NT2/D1 (cell line): ENCODE results near the gene SGSM1.
A peak's percentile ranks its signal among the peaks of the same experiment; 100 is the strongest.

ENCODE experiments used
- DNase-seq: peaks from one replicate; pipeline ENCODE4 v3.0.0-alpha.2; 2011; ENCODE audit warnings: low read depth, low spot score
- H3K27me3 ChIP-seq: 2 replicates; pipeline ENCODE4 v1.6.0; 2011; ENCODE audit warnings: mild to moderate bottlenecking; ENCODE audit not compliant: insufficient read length, insufficient read depth
- H3K36me3 ChIP-seq: 2 replicates; pipeline ENCODE4 v1.6.1; 2011; ENCODE audit warnings: mild to moderate bottlenecking, low read length, mixed read lengths; ENCODE audit not compliant: insufficient read depth, insufficient read length
- H3K4me1 ChIP-seq: 2 replicates; pipeline ENCODE4 v1.5.1; 2011; ENCODE audit not compliant: insufficient read depth, insufficient read length
- H3K4me3 ChIP-seq: 2 replicates; pipeline ENCODE4 v1.5.1; 2011; ENCODE audit warnings: low read depth; ENCODE audit not compliant: insufficient read length
- H3K9ac ChIP-seq: 2 replicates; pipeline ENCODE4 v1.6.0; 2011; ENCODE audit warnings: low read depth; ENCODE audit not compliant: insufficient read length
- H3K9me3 ChIP-seq: 2 replicates; pipeline ENCODE4 v1.5.1; 2011; ENCODE audit warnings: mild to moderate bottlenecking, low read length; ENCODE audit not compliant: insufficient read depth
- SUZ12 ChIP-seq: IDR thresholded peaks from 2 replicates; pipeline ENCODE4 v1.6.1; 2011; ENCODE audit not compliant: insufficient read length, insufficient read depth; ENCODE audit errors: extremely low read depth
- YY1 ChIP-seq: IDR thresholded peaks from 2 replicates; pipeline ENCODE4 v1.6.1; 2011; ENCODE audit not compliant: insufficient read length, insufficient read depth
- ZNF274 ChIP-seq: IDR thresholded peaks from 2 replicates; pipeline ENCODE4 v1.6.1; 2011; ENCODE audit warnings: mild to moderate bottlenecking, low read depth, low read length

Gene SGSM1

DNA sequence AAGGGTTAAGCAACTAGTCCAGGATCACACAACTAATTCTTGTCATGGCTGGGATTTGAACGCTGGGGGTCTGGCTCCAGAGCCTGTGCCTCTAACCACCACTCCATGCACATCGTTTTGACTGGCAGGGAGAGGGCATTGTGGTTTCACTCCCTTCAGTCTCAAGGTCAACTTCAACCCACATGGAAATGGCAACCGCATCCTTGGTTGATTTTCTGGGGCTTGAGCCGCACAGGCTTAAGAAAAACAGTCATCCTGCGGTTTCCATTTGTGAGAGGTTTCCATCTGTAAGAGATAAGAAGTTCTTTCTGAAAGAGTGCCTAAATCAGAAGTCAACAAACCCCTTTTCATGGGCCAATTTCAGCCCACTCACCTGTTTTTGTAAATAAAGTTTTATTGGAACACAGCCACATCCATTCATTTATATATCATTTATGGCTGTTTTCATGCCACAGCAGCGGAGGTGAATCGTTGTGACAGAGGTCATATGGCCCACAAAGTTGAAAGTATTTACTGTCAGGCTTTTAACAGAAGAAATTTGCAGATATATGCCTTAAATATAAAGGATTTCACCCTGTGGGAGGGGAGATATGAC, 65.7 kb downstream of the SGSM1 start:
- H3K9me3 ChIP-seq, result 0 out of 2 replicates have a peak, but pooled peaks cover 3% of the 10 kb centered on the region
- H3K9ac ChIP-seq, result no peak overlapping the region
- H3K36me3 ChIP-seq, result no peaks in the 10 kb centered on the region
- no peak for TF ChIP-seq YY1
- H3K4me3 ChIP-seq, result no peak overlapping the region
- no peaks in the 10 kb centered on the region for H3K4me1 ChIP-seq
- no peak for DNase-seq
- H3K27me3 ChIP-seq, result no peaks in the 10 kb centered on the region

- 0 out of 2 replicates have a peak, but pooled peaks cover 6% of the 10 kb centered on the region for H3K9me3 ChIP-seq
- TF ChIP-seq SUZ12 (no peak), YY1 (no peak), ZNF274 (no peak)
Measured at GRCh38 chr22:24873226-24873625, 67.2 kb downstream of the SGSM1 start.

GRCh38 chr22:24875862-24876506, 70.0 kb downstream of the SGSM1 start:
- TF ChIP-seq ZNF274 (no peak), SUZ12 (no peak), YY1 (no peak)
- peak; percentile 8 for DNase-seq
- 0 out of 2 replicates have a peak, but pooled peaks cover 6% of the 10 kb centered on the region for H3K9me3 ChIP-seq
- H3K4me3 ChIP-seq, result no peak overlapping the region
- H3K27me3 ChIP-seq, result no peaks in the 10 kb centered on the region
- no peaks in the 10 kb centered on the region for H3K4me1 ChIP-seq
- no peaks in the 10 kb centered on the region for H3K36me3 ChIP-seq
- H3K9ac ChIP-seq, result no peak overlapping the region

More at GRCh38 chr22:24873226-24873625, 67.2 kb downstream of the SGSM1 start:
- no peak overlapping the region for H3K9ac ChIP-seq
- H3K4me1 ChIP-seq, result no peaks in the 10 kb centered on the region
- H3K36me3 ChIP-seq, result no peaks in the 10 kb centered on the region
- no peak overlapping the region for H3K4me3 ChIP-seq
- H3K27me3 ChIP-seq, result no peaks in the 10 kb centered on the region
- DNase-seq, result no peak

DNA sequence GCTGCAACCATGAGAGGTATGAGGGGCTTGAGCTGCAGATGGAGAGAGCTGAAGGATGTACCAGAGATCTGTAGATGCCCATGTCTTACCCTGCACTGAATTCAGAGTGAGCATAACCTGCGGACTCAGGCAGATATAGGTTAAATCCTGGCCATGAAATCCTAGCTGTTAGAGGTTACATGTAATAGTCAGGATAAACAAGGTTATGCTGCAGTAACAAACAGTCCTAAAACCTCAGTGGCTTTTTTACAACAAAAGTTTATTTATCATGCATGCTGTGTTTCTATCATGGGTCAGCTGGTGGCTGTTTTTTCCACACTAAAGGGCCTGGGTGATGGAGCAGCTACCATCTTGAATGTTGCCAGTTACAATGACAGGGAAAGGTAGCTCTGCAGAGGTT, 70.7 kb downstream of the SGSM1 start:
- TF ChIP-seq SUZ12, result no peak
- TF ChIP-seq ZNF274, result no peak
- TF ChIP-seq YY1, result no peak
- H3K4me3 ChIP-seq, result no peak overlapping the region
- 0 out of 2 replicates have a peak, but pooled peaks cover 6% of the 10 kb centered on the region for H3K9me3 ChIP-seq
- H3K36me3 ChIP-seq, result no peaks in the 10 kb centered on the region
- H3K27me3 ChIP-seq, result no peaks in the 10 kb centered on the region
- no peaks in the 10 kb centered on the region for H3K4me1 ChIP-seq
- H3K9ac ChIP-seq, result no peak overlapping the region
- no peak for DNase-seq

DNA sequence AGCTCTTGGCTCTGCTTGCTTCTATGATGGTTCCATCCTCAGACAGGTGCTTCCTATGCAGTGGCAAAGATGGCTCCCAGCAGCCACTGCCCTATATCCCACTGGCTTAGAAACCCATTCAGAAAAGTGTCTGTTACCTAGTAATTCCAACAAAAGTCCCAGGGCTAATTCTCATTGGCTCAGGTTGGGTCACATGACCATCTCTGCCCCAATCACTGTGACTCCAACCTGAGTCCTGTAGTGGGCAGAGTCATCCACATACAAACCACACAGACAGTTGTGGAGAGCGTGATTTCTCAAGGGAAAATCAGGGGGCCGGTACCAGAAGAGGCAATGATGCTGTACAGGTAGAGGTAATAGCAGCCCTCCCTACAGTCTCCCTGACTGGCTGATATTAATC, 73.0 kb downstream of the SGSM1 start:
- H3K4me3 ChIP-seq, result no peak overlapping the region
- no peak for TF ChIP-seq SUZ12
- TF ChIP-seq YY1, result no peak
- TF ChIP-seq ZNF274, result no peak
- no peaks in the 10 kb centered on the region for H3K27me3 ChIP-seq
- H3K4me1 ChIP-seq, result no peaks in the 10 kb centered on the region
- 0 out of 2 replicates have a peak, but pooled peaks cover 6% of the 10 kb centered on the region for H3K9me3 ChIP-seq
- H3K9ac ChIP-seq, result no peak overlapping the region
- no peak for DNase-seq
- no peaks in the 10 kb centered on the region for H3K36me3 ChIP-seq

DNA sequence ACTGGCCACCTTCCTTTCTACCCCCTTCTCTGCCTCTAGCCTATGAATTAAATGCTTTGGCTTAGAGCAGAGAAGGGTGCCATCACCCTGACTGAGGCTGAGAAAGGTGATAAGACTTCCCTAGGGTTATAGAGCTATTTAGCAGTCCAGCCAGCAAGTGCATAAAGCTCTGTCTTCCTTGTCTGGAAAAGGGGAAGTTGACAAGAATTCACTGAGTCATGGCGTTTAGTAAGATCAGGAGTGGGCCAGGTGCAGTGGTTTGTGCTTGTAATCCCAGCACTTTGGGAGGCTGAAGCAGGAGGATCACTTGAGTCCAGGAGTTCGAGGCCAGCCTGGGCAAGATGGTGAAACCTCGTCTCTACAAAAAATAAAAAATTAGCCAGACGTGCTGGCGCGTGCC, 77.4 kb downstream of the SGSM1 start:
- H3K9ac ChIP-seq, result no peak overlapping the region
- H3K36me3 ChIP-seq, result no peaks in the 10 kb centered on the region
- H3K27me3 ChIP-seq, result no peaks in the 10 kb centered on the region
- H3K4me3 ChIP-seq, result no peak overlapping the region
- no peaks in the 10 kb centered on the region for H3K9me3 ChIP-seq
- no peak for DNase-seq
- TF ChIP-seq ZNF274, result no peak
- no peak for TF ChIP-seq YY1
- no peak for TF ChIP-seq SUZ12
- no peaks in the 10 kb centered on the region for H3K4me1 ChIP-seq

DNA sequence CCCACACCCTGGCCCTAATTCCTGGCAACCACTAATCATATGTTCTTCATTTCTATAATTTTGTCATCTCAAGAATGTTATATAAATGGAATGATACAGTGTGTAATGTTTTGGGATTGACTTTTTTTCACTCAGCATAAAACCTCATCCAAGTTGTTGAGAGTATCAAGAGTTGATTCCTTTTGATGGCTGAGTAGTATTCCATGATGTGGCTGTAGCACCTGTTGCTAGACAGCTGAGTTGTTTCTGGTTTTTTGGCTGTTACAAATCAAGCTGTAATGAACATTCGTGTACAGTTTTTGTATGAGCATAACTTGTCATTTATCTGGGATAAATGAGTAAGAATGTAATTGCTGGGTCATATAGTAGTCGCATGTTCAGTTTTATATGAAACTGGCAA, 81.2 kb downstream of the SGSM1 start:
- TF ChIP-seq SUZ12, result no peak
- TF ChIP-seq ZNF274, result no peak
- TF ChIP-seq YY1, result no peak
- Histone ChIP-seq H3K9ac (no peak overlapping the region), H3K9me3 (no peaks in the 10 kb centered on the region), H3K27me3 (no peaks in the 10 kb centered on the region), H3K4me1 (peaks cover 2% of the 10 kb centered on the region), H3K36me3 (no peaks in the 10 kb centered on the region), H3K4me3 (no peak overlapping the region)
- no peak for DNase-seq
